RWPE2 (cell line): ENCODE results near the gene MINPP1.

Experiments used
- ATAC-seq: fragments of 200-7000 bp; cut with Tn5 transposase; 3 replicates; pipeline ENCODE4 v1.9.1; 2021; ENCODE audit warnings: low read depth
- DNase-seq: peaks from one replicate; pipeline ENCODE4 v3.0.0-alpha.2; 2020; ENCODE audit warnings: low spot score
- H3K27ac ChIP-seq: fragments of 450-650 bp; 2 replicates; pipeline ENCODE4 v1.5.1; 2017; ENCODE audit warnings: mild to moderate bottlenecking; ENCODE audit not compliant: poor library complexity, severe bottlenecking
- H3K27me3 ChIP-seq: fragments of 250-450 bp; sonication (Bioruptor Pico); 2 replicates; pipeline ENCODE4 v1.5.1; 2021; ENCODE audit warnings: mild to moderate bottlenecking, moderate library complexity; ENCODE audit not compliant: insufficient read depth, poor library complexity, severe bottlenecking
- H3K36me3 ChIP-seq: fragments of 250-450 bp; sonication (Bioruptor Pico); 2 replicates; pipeline ENCODE4 v1.5.1; 2020; ENCODE audit warnings: low read depth, mild to moderate bottlenecking, moderate library complexity
- H3K4me1 ChIP-seq: fragments of 250-450 bp; sonication (Bioruptor Pico); 2 replicates; pipeline ENCODE4 v1.5.1; 2021; ENCODE audit warnings: mild to moderate bottlenecking, moderate library complexity; ENCODE audit not compliant: insufficient read depth, poor library complexity, severe bottlenecking
- H3K4me3 ChIP-seq: fragments of 250-450 bp; sonication (Bioruptor Pico); 2 replicates; pipeline ENCODE4 v1.5.1; 2021; ENCODE audit warnings: mild to moderate bottlenecking, moderate library complexity; ENCODE audit not compliant: severe bottlenecking
- H3K9me3 ChIP-seq: fragments of 250-450 bp; sonication (Bioruptor Pico); 2 replicates; pipeline ENCODE4 v1.5.1; 2021; ENCODE audit warnings: mild to moderate bottlenecking, moderate library complexity; ENCODE audit not compliant: severe bottlenecking
- TF ChIP-seq, protein P1 (sequence below): fragments of 450-650 bp; IDR thresholded peaks from one replicate; pipeline ENCODE4 v1.5.1; 2017; ENCODE audit warnings: mild to moderate bottlenecking, moderate library complexity; ENCODE audit not compliant: poor library complexity, severe bottlenecking

MINPP1 gene

DNA sequence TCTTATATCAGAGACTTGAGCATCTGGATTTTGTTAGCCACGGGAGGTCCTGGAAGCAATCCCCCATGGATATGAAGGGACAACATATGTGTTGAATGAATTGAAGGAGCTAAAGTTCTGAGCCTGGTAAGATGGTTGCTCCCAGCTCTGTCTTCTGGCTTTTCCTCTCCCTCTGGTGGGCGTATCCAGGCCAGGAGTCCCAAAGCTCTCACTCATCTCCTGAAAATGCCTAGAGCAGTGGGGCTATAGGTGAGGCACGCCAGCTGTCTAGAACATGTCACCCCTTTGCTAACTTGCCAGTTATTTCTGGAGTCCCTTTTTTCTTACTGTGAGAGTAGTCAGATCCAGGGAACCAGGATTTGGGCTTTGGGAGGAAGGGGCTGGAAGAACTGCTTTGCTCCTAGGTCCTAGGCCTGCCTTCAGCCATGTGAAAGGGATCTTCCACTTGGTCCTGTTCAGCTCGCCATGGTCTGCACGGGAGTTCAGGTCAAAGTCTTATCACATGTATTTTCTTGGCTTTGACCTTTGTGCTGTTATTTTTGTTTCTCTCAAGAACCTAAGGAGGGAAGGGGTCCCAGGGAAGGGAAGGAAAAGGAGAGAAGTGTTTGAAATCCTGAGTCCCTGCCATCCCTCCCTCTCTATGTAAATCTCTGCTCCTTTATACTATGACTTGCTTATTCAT is 73.6 kb downstream of the MINPP1 start:
- no peak overlapping the region for H3K27ac ChIP-seq
- H3K4me1 ChIP-seq: no peaks in the 10 kb centered on the region
- H3K27me3 ChIP-seq: no peaks in the 10 kb centered on the region
- DNase-seq (no peak), ATAC-seq (no peak)
- H3K4me3 ChIP-seq: no peak overlapping the region
- H3K9me3 ChIP-seq: no peaks in the 10 kb centered on the region
- TF ChIP-seq, protein P1, sequence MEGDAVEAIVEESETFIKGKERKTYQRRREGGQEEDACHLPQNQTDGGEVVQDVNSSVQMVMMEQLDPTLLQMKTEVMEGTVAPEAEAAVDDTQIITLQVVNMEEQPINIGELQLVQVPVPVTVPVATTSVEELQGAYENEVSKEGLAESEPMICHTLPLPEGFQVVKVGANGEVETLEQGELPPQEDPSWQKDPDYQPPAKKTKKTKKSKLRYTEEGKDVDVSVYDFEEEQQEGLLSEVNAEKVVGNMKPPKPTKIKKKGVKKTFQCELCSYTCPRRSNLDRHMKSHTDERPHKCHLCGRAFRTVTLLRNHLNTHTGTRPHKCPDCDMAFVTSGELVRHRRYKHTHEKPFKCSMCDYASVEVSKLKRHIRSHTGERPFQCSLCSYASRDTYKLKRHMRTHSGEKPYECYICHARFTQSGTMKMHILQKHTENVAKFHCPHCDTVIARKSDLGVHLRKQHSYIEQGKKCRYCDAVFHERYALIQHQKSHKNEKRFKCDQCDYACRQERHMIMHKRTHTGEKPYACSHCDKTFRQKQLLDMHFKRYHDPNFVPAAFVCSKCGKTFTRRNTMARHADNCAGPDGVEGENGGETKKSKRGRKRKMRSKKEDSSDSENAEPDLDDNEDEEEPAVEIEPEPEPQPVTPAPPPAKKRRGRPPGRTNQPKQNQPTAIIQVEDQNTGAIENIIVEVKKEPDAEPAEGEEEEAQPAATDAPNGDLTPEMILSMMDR: no peak
- H3K36me3 ChIP-seq: no peaks in the 10 kb centered on the region

DNA sequence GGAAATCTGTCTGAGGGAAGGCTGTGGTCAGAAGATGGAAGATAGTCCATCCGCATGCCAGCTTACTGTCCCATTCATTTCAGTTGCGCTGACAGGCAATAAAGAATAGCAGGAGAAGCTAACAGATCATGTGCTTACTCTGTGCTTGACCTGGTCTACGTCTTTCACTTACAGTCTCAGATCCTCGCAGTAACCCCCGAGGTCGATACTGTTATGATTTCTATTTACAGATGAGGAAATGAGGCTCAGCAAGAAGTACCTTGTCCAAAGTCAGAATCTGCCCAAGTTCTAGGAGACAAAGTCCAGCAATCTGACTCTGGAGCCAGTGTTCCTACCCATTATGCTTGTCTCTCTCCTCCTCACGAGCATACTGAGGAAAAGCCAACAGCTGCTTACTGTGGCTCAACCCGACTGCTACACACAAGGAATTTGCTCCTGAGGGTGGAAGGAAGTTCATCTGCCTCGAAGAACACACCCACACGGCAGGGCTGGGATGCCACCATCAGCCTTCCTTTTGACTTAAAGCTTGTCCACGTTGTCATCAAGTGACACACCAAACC is 74.2 kb downstream of the MINPP1 start:
- Histone ChIP-seq H3K4me1 (no peaks in the 10 kb centered on the region), H3K27ac (no peak overlapping the region), H3K27me3 (no peaks in the 10 kb centered on the region), H3K4me3 (no peak overlapping the region), H3K36me3 (no peaks in the 10 kb centered on the region), H3K9me3 (no peaks in the 10 kb centered on the region)
- DNase-seq (no peak), ATAC-seq (no peak)
- TF ChIP-seq, protein P1: no peak

DNA sequence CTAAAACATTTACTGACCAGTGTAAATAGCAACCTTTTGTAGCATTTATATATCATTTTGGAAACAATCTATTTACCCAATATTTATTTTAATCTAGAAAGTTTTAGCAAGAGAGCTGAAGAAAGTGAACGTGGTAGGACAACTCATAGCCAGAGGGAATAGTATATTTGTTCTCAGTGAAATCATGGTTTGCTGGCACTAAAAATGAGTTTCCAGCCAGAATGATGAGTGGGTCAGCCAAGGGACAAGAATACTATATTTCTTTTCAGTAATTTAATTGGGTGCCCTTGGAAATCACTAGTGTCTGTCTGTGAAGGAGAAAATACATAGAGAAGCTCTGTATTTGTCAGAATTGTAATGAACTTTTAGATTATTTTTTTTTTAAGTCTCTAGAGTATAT is 74.9 kb downstream of the MINPP1 start:
- TF ChIP-seq, protein P1: no peak
- Histone ChIP-seq H3K27ac (no peak overlapping the region), H3K36me3 (no peaks in the 10 kb centered on the region), H3K4me1 (no peaks in the 10 kb centered on the region), H3K27me3 (no peaks in the 10 kb centered on the region), H3K9me3 (no peaks in the 10 kb centered on the region), H3K4me3 (no peak overlapping the region)
- ATAC-seq: no peak
- DNase-seq: no peak

DNA sequence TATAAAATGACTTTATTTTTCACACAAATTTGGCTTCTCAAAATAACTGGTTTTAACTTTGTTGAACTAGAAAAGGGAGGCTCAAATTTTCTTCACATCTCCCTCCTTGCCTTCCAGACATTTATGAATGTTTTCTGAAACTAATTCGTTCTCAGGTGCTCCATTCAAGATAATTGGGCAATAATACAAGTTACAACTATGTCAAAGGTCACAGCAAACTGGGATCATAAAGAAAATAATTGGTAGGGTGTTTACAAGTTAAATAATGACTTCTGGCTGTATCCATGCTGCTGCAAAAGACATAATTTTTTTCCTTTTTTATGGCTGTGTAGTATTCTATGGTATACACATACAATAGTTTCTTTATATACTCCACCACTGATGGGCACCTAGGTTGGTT is 75.3 kb downstream of the MINPP1 start:
- Histone ChIP-seq H3K27ac (no peak overlapping the region), H3K36me3 (no peaks in the 10 kb centered on the region), H3K4me3 (no peak overlapping the region), H3K4me1 (no peaks in the 10 kb centered on the region), H3K27me3 (no peaks in the 10 kb centered on the region), H3K9me3 (no peaks in the 10 kb centered on the region)
- TF ChIP-seq, protein P1: no peak
- DNase-seq (no peak), ATAC-seq (no peak)
